Effector memory CD4-positive, alpha-beta T cell (primary cell): ENCODE results near the gene VPS29.
"Not testable (repeated sequence)": the region's sequence is repeated elsewhere in the genome, so short reads cannot be mapped to it uniquely, and the experiment has no call there.

Source experiments
- DNase-seq, 3 donors: peaks; one replicate each; pipeline ENCODE4 v3.0.0-alpha.2; 2020
- H3K27ac ChIP-seq: 2 replicates; pipeline ENCODE4 v1.7.0; 2013; ENCODE audit warnings: mild to moderate bottlenecking, low read length, moderate library complexity; ENCODE audit not compliant: insufficient read depth, poor library complexity, severe bottlenecking
- H3K27me3 ChIP-seq: replicated peaks from 2 replicates; pipeline ENCODE4 v1.7.0; 2013; ENCODE audit warnings: mild to moderate bottlenecking, low read length; ENCODE audit not compliant: insufficient read depth, control insufficient read depth, poor library complexity, severe bottlenecking
- H3K36me3 ChIP-seq: 2 replicates; pipeline ENCODE4 v1.7.0; 2013; ENCODE audit warnings: mild to moderate bottlenecking, low read length, moderate library complexity; ENCODE audit not compliant: control insufficient read depth, insufficient read depth
- H3K4me1 ChIP-seq: 2 replicates; pipeline ENCODE4 v1.7.0; 2013; ENCODE audit warnings: low read length, mild to moderate bottlenecking; ENCODE audit not compliant: control insufficient read depth, insufficient read depth, poor library complexity, severe bottlenecking
- H3K4me3 ChIP-seq: 2 replicates; pipeline ENCODE4 v1.7.0; 2013; ENCODE audit warnings: low read length, low read depth, mild to moderate bottlenecking; ENCODE audit not compliant: insufficient read depth, poor library complexity, severe bottlenecking
- H3K9me3 ChIP-seq: 2 replicates; pipeline ENCODE4 v1.7.0; 2013; ENCODE audit warnings: mild to moderate bottlenecking, low read length, moderate library complexity; ENCODE audit not compliant: control insufficient read depth

VPS29 gene

GRCh38 chr12:110530511-110530910 is 28.6 kb upstream of the VPS29 start:
- no peaks in the 10 kb centered on the region for H3K27me3 ChIP-seq
- H3K27ac ChIP-seq, result no peak overlapping the region

GRCh38 chr12:110528277-110528839 is 26.4 kb upstream of the VPS29 start:
- H3K4me1 ChIP-seq, result no peaks in the 10 kb centered on the region
- H3K27me3 ChIP-seq, result no peaks in the 10 kb centered on the region
- no peak for DNase-seq
- H3K9me3 ChIP-seq, result no peaks in the 10 kb centered on the region
- no peak overlapping the region for H3K4me3 ChIP-seq
- H3K27ac ChIP-seq, result no peak overlapping the region
- no peaks in the 10 kb centered on the region for H3K36me3 ChIP-seq

More at GRCh38 chr12:110530511-110530910, 28.6 kb upstream of the VPS29 start:
- Histone ChIP-seq H3K9me3 (no peaks in the 10 kb centered on the region), H3K36me3 (peaks cover 5% of the 10 kb centered on the region), H3K4me3 (no peak overlapping the region), H3K4me1 (no peaks in the 10 kb centered on the region)
- DNase-seq, result no peak

DNA sequence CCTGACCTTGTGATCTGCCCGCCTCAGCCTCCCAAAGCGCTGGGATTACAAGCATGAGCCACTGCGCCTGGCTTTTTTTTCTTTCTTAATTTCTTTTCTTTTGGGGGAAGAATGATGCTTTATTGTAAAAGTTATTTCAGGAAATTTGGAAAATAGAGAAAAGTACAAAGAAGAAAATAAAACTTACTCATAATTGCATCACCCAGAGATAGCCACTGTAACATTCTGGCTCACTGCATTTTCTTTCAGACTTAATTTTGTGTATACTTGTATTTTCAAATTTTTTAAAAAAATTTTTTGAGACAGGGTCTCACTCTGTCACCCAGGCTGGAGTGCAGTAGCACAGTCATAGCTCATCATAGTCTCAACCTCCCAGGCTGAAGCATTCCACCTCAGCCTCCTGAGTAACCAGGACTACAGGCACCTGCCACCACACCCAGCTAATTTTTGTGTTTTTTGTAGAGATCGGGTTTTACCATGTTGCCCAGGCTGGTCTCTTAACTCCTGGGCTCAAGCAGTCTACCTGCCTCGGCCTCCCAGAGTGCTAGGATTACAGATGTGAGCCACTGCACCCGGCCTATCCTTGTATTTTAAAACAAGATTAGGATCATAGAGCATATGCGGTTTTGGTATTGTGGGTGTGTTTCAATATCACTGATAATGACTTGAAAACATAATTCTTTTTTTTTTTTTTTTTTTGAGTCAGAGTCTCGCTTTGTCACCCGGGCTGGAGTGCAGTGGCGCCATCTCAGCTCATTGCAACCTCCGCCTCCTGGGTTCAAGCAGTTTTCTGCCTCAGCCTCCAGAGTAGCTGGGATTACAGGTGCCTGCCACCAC is 19.2 kb upstream of the VPS29 start:
- not testable (repeated sequence) for DNase-seq, H3K27ac ChIP-seq, H3K36me3 ChIP-seq, H3K27me3 ChIP-seq, H3K4me1 ChIP-seq, H3K4me3 ChIP-seq, H3K9me3 ChIP-seq

DNA sequence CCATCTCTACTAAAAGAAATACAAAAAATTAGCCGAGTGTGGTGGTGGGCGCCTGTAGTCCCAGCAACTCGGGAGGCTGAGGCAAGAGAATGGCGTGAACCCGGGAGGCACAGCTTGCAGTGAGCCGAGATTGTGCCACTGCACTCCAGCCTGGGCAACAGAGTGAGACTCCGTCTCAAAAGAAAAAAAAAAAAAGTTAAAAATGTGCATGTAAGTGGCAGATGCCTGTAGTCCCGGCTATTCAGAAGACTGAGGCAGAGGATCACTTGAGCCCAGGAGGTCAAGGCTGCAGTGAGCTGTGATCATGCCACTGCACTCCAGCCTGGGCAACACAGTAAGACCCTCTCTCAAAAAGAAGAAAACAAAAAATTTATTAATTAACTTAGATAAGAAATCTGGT is 16.1 kb upstream of the VPS29 start:
- H3K27me3 ChIP-seq, H3K4me3 ChIP-seq, H3K36me3 ChIP-seq, H3K9me3 ChIP-seq, H3K27ac ChIP-seq, H3K4me1 ChIP-seq, DNase-seq: not testable (repeated sequence)

DNA sequence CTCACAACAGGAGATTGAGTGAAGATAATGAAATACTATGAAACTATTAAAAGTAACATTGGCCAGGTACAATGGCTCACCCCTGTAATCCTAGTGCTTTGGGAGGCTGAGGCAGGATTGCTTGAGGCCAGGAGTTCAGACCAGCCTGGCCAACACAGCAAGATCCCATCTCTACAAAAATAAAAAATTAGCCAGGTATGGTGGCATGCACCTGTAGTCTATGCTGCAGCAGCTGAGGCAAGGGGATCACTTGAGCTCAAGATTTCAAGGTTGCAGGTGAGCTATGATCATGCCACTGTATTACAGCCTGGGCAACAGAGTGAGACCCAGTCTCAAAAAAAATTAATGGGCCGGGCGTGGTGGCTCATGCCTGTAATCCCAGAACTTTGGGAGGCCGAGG is 15.1 kb upstream of the VPS29 start:
- Histone ChIP-seq H3K36me3 (no peaks in the 10 kb centered on the region), H3K4me1 (no peaks in the 10 kb centered on the region)

DNA sequence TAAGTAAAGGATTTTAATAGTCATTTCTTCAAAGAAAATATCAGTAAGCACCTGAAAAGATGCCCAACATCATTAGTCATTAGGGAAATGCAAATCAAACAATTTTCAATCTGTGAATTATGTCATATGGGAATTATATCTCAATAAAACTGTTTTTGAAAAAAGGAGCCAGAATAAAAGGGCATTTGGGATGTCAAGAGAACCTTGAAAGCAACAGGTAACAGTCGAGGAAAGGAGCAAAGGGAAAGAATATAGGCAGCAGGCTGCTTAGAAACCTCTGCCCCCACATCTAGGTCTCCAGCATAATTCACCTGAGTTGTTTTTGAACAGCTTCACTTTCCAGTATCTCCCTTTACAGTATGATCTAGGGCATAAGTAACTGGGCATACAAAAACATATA is 12.5 kb upstream of the VPS29 start:
- Histone ChIP-seq H3K27me3 (no peaks in the 10 kb centered on the region), H3K4me1 (no peaks in the 10 kb centered on the region), H3K36me3 (no peaks in the 10 kb centered on the region), H3K27ac (no peak overlapping the region), H3K4me3 (no peak overlapping the region), H3K9me3 (no peaks in the 10 kb centered on the region)
- no peak for DNase-seq

More for the DNA sequence above, 15.1 kb upstream of the VPS29 start:
- Histone ChIP-seq H3K27me3 (no peaks in the 10 kb centered on the region), H3K27ac (no peak overlapping the region), H3K9me3 (no peaks in the 10 kb centered on the region), H3K4me3 (no peak overlapping the region)
- no peak for DNase-seq

GRCh38 chr12:110513842-110514241 is 11.9 kb upstream of the VPS29 start:
- no peaks in the 10 kb centered on the region for H3K9me3 ChIP-seq
- H3K27me3 ChIP-seq, result no peaks in the 10 kb centered on the region
- H3K4me1 ChIP-seq, result no peaks in the 10 kb centered on the region
- H3K4me3 ChIP-seq, result no peak overlapping the region
- DNase-seq, result no peak
- H3K27ac ChIP-seq, result no peak overlapping the region
- H3K36me3 ChIP-seq, result no peaks in the 10 kb centered on the region

DNA sequence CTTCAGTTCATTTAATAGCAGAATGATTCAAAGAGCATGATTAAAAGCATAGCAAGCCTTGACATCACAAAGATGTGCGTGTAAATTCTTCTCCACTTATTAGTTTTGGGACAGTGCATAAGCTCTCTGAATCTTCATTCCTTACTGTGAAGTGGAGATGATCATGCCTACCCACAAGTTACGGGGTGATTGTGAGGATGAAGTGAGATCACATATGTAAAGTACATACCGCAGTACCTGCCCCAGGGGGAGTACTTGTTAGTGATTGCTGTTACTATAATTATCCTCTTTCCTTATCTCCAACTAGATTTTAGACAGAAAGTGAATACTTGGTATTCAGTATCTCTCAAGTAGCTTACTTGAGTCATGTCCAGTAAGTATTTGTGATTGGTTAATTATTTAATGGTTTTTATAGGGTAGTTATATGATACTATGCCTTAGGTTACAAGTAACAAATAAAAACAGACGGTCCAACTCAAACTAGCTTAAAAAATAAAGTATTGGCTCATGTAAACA is 6.2 kb upstream of the VPS29 start:
- no peak for DNase-seq

DNA sequence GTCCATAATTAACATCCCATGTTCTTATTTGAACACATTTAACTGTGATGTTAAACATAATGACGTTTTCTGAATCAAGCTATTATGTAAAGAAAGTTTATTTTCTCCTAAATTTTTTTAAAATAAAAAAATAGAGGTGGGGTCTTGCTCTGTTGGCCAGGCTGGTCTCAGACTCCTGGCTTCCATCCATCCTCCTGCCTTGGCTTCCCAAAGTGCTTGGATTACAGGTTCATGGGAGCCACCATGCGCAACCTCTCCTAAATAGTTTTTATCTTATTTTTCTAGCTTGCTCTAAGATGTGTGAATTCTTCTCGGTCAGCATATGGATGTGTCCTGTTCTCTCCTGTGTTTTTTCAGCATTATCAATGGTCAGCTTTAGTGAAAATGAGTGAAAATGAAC is 3.4 kb upstream of the VPS29 start:
- Histone ChIP-seq H3K27me3 (no peaks in the 10 kb centered on the region), H3K27ac (no peak overlapping the region), H3K4me1 (peaks cover 10% of the 10 kb centered on the region), H3K9me3 (no peaks in the 10 kb centered on the region), H3K36me3 (no peaks in the 10 kb centered on the region), H3K4me3 (no peak overlapping the region)
- DNase-seq, result no peak

More for the DNA sequence above, 6.2 kb upstream of the VPS29 start:
- Histone ChIP-seq H3K36me3 (no peaks in the 10 kb centered on the region), H3K27me3 (no peaks in the 10 kb centered on the region), H3K4me1 (no peaks in the 10 kb centered on the region), H3K9me3 (no peaks in the 10 kb centered on the region), H3K4me3 (no peak overlapping the region), H3K27ac (no peak overlapping the region)

- DNase-seq, result no peak
- no peak overlapping the region for H3K27ac ChIP-seq
- H3K36me3 ChIP-seq, result no peaks in the 10 kb centered on the region
- no peaks in the 10 kb centered on the region for H3K9me3 ChIP-seq
- H3K4me3 ChIP-seq, result no peak overlapping the region
- peaks cover 10% of the 10 kb centered on the region for H3K4me1 ChIP-seq
- no peaks in the 10 kb centered on the region for H3K27me3 ChIP-seq
These were observed 1.5 kb upstream of the VPS29 start for GRCh38 chr12:110503432-110503831.
